ENCODE measurements around the gene PHRF1. TPM values are rescaled to one million over a fixed set of nuclear protein-coding genes. Genes with fewer than 3 reads are reported as not detected.

The PHRF1 gene
- total and polyA plus RNA-seq, 2 of the 4 experiments (the other 2 are of a cell fraction) = 10.9 to 17.5 TPM

DNA sequence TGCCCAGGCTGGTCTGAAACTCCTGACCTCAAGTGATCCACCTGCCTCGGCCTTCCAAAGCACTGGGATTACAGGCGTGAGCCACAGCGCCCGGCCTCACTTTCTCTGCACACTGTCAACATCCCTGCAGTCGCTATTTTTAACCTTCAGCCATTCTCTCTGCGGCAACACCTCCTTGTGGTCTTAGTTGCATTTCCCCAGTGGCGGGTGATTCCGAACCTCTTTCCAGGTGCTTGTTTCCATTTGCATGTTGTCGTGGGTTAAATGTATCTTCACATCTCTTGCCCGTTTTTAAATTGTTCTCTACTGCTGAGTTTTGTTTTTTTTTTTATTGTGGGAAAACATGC, 52.9 kb downstream of the PHRF1 start:
- no peak overlapping the region for H3K4me2 ChIP-seq (ENCODE audit: low read depth, low read length)

More for the DNA sequence above, 52.9 kb downstream of the PHRF1 start:
- H3K18ac ChIP-seq (ENCODE audit: low read depth, low read length) = no peak overlapping the region
- no peak overlapping the region for H2AFZ ChIP-seq (replicated peaks; ENCODE audit: low read length, poor library complexity)
- no peak overlapping the region for H3K4ac ChIP-seq (ENCODE audit: low read depth, low read length)
- TF ChIP-seq MAZ (IDR thresholded peaks at IDR 0.05; ENCODE audit: borderline replicate concordance, low read depth, low read length) (no peak), POLR2A (IDR thresholded peaks at IDR 0.05; ENCODE audit: low read depth, low read length) (no peak), CEBPB (IDR thresholded peaks at IDR 0.05; ENCODE audit: low read depth, low read length) (no peak)
- TF ChIP-seq, protein P1, sequence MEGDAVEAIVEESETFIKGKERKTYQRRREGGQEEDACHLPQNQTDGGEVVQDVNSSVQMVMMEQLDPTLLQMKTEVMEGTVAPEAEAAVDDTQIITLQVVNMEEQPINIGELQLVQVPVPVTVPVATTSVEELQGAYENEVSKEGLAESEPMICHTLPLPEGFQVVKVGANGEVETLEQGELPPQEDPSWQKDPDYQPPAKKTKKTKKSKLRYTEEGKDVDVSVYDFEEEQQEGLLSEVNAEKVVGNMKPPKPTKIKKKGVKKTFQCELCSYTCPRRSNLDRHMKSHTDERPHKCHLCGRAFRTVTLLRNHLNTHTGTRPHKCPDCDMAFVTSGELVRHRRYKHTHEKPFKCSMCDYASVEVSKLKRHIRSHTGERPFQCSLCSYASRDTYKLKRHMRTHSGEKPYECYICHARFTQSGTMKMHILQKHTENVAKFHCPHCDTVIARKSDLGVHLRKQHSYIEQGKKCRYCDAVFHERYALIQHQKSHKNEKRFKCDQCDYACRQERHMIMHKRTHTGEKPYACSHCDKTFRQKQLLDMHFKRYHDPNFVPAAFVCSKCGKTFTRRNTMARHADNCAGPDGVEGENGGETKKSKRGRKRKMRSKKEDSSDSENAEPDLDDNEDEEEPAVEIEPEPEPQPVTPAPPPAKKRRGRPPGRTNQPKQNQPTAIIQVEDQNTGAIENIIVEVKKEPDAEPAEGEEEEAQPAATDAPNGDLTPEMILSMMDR (conservative IDR thresholded peaks at IDR 0.05; ENCODE audit: low read depth, low read length) = no peak
- no peak overlapping the region for H3K56ac ChIP-seq (ENCODE audit: extremely low read depth, insufficient read depth, low read length)
- no peaks in the 10 kb centered on the region; the same call in none of the 2 replicates for H3K36me3 ChIP-seq (ENCODE audit: control insufficient read depth, insufficient read depth, low read length)
- no peaks in the 10 kb centered on the region for H3K79me1 ChIP-seq (ENCODE audit: low read depth in 1 of 2, low read length in 2 of 2)
- CTCF ChIA-PET = no interaction called here
- no peak overlapping the region for H2BK120ac ChIP-seq (ENCODE audit: low read depth, low read length)
- H3K4me3 ChIP-seq (ENCODE audit: insufficient read depth, low read depth, low read length) = no peak overlapping the region
- in situ Hi-C loops (cut with MboI; ENCODE audit: low sequenced_read_pairs) = no loop called here
- peaks cover 6% of the 10 kb centered on the region; the same call in 1 of the 2 replicates for H4K20me1 ChIP-seq (ENCODE audit: insufficient read depth, low read length)
- no peak overlapping the region for H4K5ac ChIP-seq (ENCODE audit: low read depth, low read length)
- H2BK15ac ChIP-seq (ENCODE audit: low read depth, low read length) = no peak overlapping the region
- H3K4me1 ChIP-seq (ENCODE audit: control insufficient read depth, insufficient read depth, low read length) = peaks cover 4% of the 10 kb centered on the region; the same call in 1 of the 2 replicates
- WGBS, 2 experiments (ENCODE audit: extremely low coverage in 2 of 2, insufficient read length in 1 of 2) = 83% methylated on average over 1 of the region's 10 CpGs; no CpG with 5 or more reads in 1 of the 2 experiments
- H3K27me3 ChIP-seq (ENCODE audit: control insufficient read depth, insufficient read depth, low read length) = peaks cover 2% of the 10 kb centered on the region; the same call in 1 of the 2 replicates
- no peak overlapping the region for H3K27ac ChIP-seq (ENCODE audit: insufficient read depth, low read length)
- no peak overlapping the region for H2BK5ac ChIP-seq (ENCODE audit: low read depth, low read length, poor library complexity, severe bottlenecking)
- dilution Hi-C loops (cut with HindIII; ENCODE audit: low sequenced_read_pairs, unreplicated experiment) = no loop called here
- no peak overlapping the region for H4K91ac ChIP-seq (ENCODE audit: insufficient read depth, low read depth, low read length)
- no peak overlapping the region for H4K8ac ChIP-seq (ENCODE audit: low read depth in 2 of 2, low read length in 2 of 2)
- POLR2A ChIA-PET (ENCODE audit: unreplicated experiment) = no interaction called here
- H3K23ac ChIP-seq (ENCODE audit: low read depth, low read length) = no peak overlapping the region
- no peak overlapping the region for H2AK9ac ChIP-seq (replicated peaks; ENCODE audit: low read depth, low read length, poor library complexity)
- no peak overlapping the region for H2AK5ac ChIP-seq (ENCODE audit: low read depth, low read length)
- ATAC-seq (ENCODE audit: low read depth) = no peak
- BruUV-seq (replicated peaks) = no TSS peak
- peaks cover 5% of the 10 kb centered on the region; the same call in 1 of the 2 replicates for H3K9me1 ChIP-seq (ENCODE audit: insufficient read depth, low read length)
- no peak overlapping the region for H2BK20ac ChIP-seq (ENCODE audit: low read depth, low read length)
- intact Hi-C loops (cut with micrococcal nuclease) = no loop called here
- no peak for DNase-seq
- no peak overlapping the region for H3K14ac ChIP-seq (replicated peaks; ENCODE audit: low read depth, low read length)
- H3K9ac ChIP-seq (ENCODE audit: low read depth, low read length) = no peak overlapping the region
- H3K9me3 ChIP-seq (ENCODE audit: control insufficient read depth, insufficient read depth, low read length) = no peaks in the 10 kb centered on the region

Measured in IMR-90 (cell line).